GM23338 (cell line): ENCODE measurements around the gene BRD2. TPM values are rescaled to one million over a fixed set of nuclear protein-coding genes. Genes with fewer than 3 reads are reported as not detected.

Experiments
- ATAC-seq: fragments of 200-7000 bp; cut with Tn5 transposase; 3 replicates; pipeline ENCODE4 v1.9.1; 2020
- DNase-seq: peaks from one replicate; pipeline ENCODE4 v3.0.0-alpha.2; 2015; ENCODE audit warnings: low spot score
- H2AFZ ChIP-seq: fragments of 200-600 bp; sonication (generic); 2 replicates; pipeline ENCODE4 v1.8.0; 2016; ENCODE audit warnings: antibody characterized with exemption, mild to moderate bottlenecking, moderate library complexity
- H3F3A ChIP-seq: fragments of 200-600 bp; sonication (generic); replicated peaks from 2 replicates; pipeline ENCODE4 v1.8.0; 2017; ENCODE audit warnings: antibody characterized with exemption, mixed run types, low read depth
- H3K27ac ChIP-seq: fragments of 200-600 bp; sonication (generic); 2 replicates; pipeline ENCODE4 v1.6.1; 2016; ENCODE audit warnings: low read depth
- H3K27me3 ChIP-seq: fragments of 200-600 bp; sonication (generic); 2 replicates; pipeline ENCODE4 v1.8.0; 2016; ENCODE audit warnings: mild to moderate bottlenecking, mixed run types, moderate library complexity; ENCODE audit not compliant: insufficient read depth
- H3K36me3 ChIP-seq: fragments of 200-600 bp; sonication (generic); 2 replicates; pipeline ENCODE4 v1.8.0; 2016; ENCODE audit warnings: mild to moderate bottlenecking; ENCODE audit not compliant: insufficient read depth
- H3K4me1 ChIP-seq: fragments of 200-600 bp; sonication (generic); 2 replicates; pipeline ENCODE4 v1.8.0; 2016; ENCODE audit warnings: mild to moderate bottlenecking, moderate library complexity; ENCODE audit not compliant: insufficient read depth
- H3K4me2 ChIP-seq: fragments of 200-600 bp; sonication (generic); 2 replicates; pipeline ENCODE4 v1.7.1; 2017; ENCODE audit warnings: mixed run types
- H3K4me3 ChIP-seq: fragments of 200-600 bp; sonication (generic); 2 replicates; pipeline ENCODE4 v1.6.1; 2016; ENCODE audit warnings: mixed run types
- H3K79me2 ChIP-seq: fragments of 200-600 bp; sonication (generic); replicated peaks from 2 replicates; pipeline ENCODE4 v1.8.0; 2017; ENCODE audit warnings: mild to moderate bottlenecking; ENCODE audit not compliant: insufficient read depth
- H3K9me2 ChIP-seq: fragments of 200-600 bp; sonication (generic); 2 replicates; pipeline ENCODE4 v1.8.0; 2017; ENCODE audit not compliant: insufficient read depth
- H4K20me1 ChIP-seq: fragments of 200-600 bp; sonication (generic); replicated peaks from 2 replicates; pipeline ENCODE4 v1.8.0; 2017; ENCODE audit warnings: mild to moderate bottlenecking; ENCODE audit not compliant: insufficient read depth
- H3K27ac Mint-ChIP-seq: 2 replicates; pipeline ENCODE4 v1.8.0; 2020; ENCODE audit warnings: inconsistent platforms, mild to moderate bottlenecking, moderate library complexity, mixed read lengths
- H3K27me3 Mint-ChIP-seq: 3 replicates; pipeline ENCODE4 v1.8.0; 2022; ENCODE audit warnings: low read depth, mild to moderate bottlenecking, moderate library complexity, mixed read lengths, inconsistent platforms; ENCODE audit not compliant: insufficient read depth, poor library complexity
- H3K36me3 Mint-ChIP-seq: 3 replicates; pipeline ENCODE4 v1.8.0; 2021; ENCODE audit warnings: low read depth, mild to moderate bottlenecking, inconsistent platforms, moderate library complexity, mixed read lengths
- H3K4me1 Mint-ChIP-seq: 3 replicates; pipeline ENCODE4 v1.8.0; 2020; ENCODE audit warnings: mild to moderate bottlenecking, inconsistent platforms, mixed read lengths
- H3K4me3 Mint-ChIP-seq: 3 replicates; pipeline ENCODE4 v1.8.0; 2021; ENCODE audit warnings: moderate library complexity, mild to moderate bottlenecking, inconsistent platforms, mixed read lengths
- H3K9me3 Mint-ChIP-seq: 3 replicates; pipeline ENCODE4 v1.8.0; 2020; ENCODE audit warnings: moderate library complexity, mild to moderate bottlenecking, inconsistent platforms, mixed read lengths
- EZH2 ChIP-seq: fragments of 200-600 bp; sonication (generic); IDR thresholded peaks from one replicate; pipeline ENCODE4 v1.8.0; 2017; ENCODE audit warnings: antibody characterized with exemption, mild to moderate bottlenecking, low read depth; ENCODE audit not compliant: unreplicated experiment
- NANOG ChIP-seq: IDR thresholded peaks from 2 replicates; pipeline ENCODE4 v1.6.1; 2016; ENCODE audit warnings: antibody characterized with exemption, borderline replicate concordance
- ZNF331 ChIP-seq: fragments of 250-450 bp; sonication (Bioruptor Pico); IDR thresholded peaks from 2 replicates; pipeline ENCODE4 v1.5.0; 2020; ENCODE audit warnings: low read depth, mild to moderate bottlenecking, moderate library complexity
- polyA plus RNA-seq: library from polyadenylated mRNA; unstranded; fragments of >200 nt; fragmentation: Nextera tagmentation; extraction: Ambion mirVana; gene quantifications from 2 replicates; pipeline ENCODE4 v1.2.1, GENCODE V29; 2016
- total RNA-seq: library from RNA; depleted of rRNA; stranded (reverse); fragments of >200 nt; shearing (Covaris generic); gene quantifications from 2 replicates; pipeline ENCODE4 v1.2.3, GENCODE V29; 2014
- TF ChIP-seq, protein P1 (sequence below): IDR thresholded peaks from 2 replicates; pipeline ENCODE4 v1.6.1; 2016; ENCODE audit warnings: antibody characterized with exemption
- TF ChIP-seq, protein P2 (sequence below), 2 experiments: fragments of 200-600 bp in 1 of 2; sonication (generic) in 1 of 2; conservative IDR thresholded peaks; 2 replicates each; pipeline versions ENCODE4 v1.5.1 to v1.6.1; 2016 to 2017; ENCODE audit warnings: antibody characterized with exemption in 2 of 2, low read depth in 2 of 2, mild to moderate bottlenecking in 2 of 2, moderate library complexity in 1 of 2
- TF ChIP-seq, protein P3 (sequence below): IDR thresholded peaks from one replicate; pipeline ENCODE4 v1.6.1; 2018; ENCODE audit warnings: antibody characterized with exemption; ENCODE audit not compliant: unreplicated experiment

Gene BRD2
- total and polyA plus RNA-seq, 2 experiments from 2014 or later = 84.9 to 169 TPM

DNA sequence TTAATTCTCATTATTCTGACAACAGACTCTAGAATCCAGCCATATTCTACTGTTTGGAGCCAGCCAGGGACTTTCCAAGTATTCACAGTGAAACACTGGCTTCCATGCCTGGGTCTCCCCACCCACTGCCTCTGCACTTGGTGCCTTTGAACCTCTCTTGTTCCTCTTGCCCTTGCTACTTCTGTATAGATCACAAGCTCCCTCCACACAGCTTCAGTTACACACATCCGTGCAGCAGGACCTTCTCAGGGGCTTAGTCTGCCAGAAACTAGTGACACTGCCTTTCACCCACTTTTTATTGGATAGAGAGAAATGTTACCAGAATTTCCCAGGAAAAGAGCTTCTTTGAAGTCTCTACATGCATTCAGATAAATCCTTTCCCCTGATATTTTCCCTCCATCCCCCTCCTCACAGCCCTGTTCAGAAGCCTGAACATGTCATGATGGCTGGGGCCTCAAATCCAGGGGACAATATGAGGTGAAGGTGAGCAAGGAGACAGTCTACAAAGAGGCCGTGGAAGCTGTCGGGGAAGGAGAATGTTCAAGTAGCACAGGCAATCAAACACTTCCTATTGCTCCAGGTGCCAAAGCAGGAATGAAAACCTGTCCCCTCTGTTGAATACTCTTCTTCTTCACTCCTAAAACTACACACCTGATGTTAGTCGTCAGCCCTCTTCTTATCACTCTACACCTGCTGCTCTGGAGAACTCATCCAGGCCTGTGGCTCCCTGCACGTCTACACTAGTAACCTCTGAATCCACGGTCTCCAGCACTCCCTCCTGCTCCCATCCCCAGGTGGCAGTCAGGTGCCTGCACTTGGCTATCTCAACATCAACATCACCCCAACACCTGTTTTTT, 61.2 kb downstream of the BRD2 start:
- TF ChIP-seq, protein P1, sequence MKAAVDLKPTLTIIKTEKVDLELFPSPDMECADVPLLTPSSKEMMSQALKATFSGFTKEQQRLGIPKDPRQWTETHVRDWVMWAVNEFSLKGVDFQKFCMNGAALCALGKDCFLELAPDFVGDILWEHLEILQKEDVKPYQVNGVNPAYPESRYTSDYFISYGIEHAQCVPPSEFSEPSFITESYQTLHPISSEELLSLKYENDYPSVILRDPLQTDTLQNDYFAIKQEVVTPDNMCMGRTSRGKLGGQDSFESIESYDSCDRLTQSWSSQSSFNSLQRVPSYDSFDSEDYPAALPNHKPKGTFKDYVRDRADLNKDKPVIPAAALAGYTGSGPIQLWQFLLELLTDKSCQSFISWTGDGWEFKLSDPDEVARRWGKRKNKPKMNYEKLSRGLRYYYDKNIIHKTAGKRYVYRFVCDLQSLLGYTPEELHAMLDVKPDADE = no peak
- TF ChIP-seq, protein P2, sequence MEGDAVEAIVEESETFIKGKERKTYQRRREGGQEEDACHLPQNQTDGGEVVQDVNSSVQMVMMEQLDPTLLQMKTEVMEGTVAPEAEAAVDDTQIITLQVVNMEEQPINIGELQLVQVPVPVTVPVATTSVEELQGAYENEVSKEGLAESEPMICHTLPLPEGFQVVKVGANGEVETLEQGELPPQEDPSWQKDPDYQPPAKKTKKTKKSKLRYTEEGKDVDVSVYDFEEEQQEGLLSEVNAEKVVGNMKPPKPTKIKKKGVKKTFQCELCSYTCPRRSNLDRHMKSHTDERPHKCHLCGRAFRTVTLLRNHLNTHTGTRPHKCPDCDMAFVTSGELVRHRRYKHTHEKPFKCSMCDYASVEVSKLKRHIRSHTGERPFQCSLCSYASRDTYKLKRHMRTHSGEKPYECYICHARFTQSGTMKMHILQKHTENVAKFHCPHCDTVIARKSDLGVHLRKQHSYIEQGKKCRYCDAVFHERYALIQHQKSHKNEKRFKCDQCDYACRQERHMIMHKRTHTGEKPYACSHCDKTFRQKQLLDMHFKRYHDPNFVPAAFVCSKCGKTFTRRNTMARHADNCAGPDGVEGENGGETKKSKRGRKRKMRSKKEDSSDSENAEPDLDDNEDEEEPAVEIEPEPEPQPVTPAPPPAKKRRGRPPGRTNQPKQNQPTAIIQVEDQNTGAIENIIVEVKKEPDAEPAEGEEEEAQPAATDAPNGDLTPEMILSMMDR (conservative IDR thresholded peaks at IDR 0.05; ENCODE audit: low read depth in 2 of 2) = peak in 1 of 2 experiments; percentile 31; a peak in 2 of 4 replicates
- no peaks in the 10 kb centered on the region for H3K79me2 ChIP-seq
- H3K9me2 ChIP-seq = no peaks in the 10 kb centered on the region
- DNase-seq (peak; percentile 28), ATAC-seq (peak; percentile 79)
- no peak overlapping the region for H3K4me3 ChIP-seq
- H3K27me3 ChIP-seq = no peaks in the 10 kb centered on the region
- no peaks in the 10 kb centered on the region for H3K4me1 ChIP-seq
- no peak overlapping the region for H3K27ac Mint-ChIP-seq
- no peaks in the 10 kb centered on the region for H4K20me1 ChIP-seq
- peaks cover 8% of the 10 kb centered on the region for H3K27me3 Mint-ChIP-seq
- H3F3A ChIP-seq = no peaks in the 10 kb centered on the region
- no peaks in the 10 kb centered on the region for H3K36me3 Mint-ChIP-seq
- peak overlapping the region; percentile 61; the same call in 1 of the 2 replicates for H2AFZ ChIP-seq
- peaks cover 12% of the 10 kb centered on the region for H3K4me1 Mint-ChIP-seq
- no peaks in the 10 kb centered on the region for H3K9me3 Mint-ChIP-seq
- H3K4me3 Mint-ChIP-seq = no peak overlapping the region
- H3K4me2 ChIP-seq = no peak overlapping the region
- no peak overlapping the region for H3K27ac ChIP-seq
- H3K36me3 ChIP-seq = no peaks in the 10 kb centered on the region

DNA sequence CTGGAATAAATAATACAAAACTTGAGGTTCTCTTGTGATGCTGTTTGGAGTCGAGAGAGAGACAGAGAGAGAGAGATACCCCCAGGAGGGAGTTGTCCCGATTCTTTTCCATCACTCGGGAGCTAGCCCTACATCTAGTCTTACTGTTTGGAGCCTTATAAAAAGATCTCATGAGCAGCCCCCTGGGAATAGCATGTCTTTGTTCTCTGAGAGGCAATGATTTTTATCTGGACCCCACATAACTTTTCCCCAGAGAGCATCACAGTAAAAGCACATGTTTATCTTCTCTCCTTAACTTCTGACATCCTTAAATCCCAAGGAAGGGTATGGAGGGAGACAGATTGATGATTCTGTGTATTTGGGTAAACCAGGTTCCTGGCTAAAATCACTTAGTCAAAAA, 61.9 kb downstream of the BRD2 start:
- Mint-ChIP-seq H3K9me3 (no peaks in the 10 kb centered on the region; the same call in 2 of the 3 replicates), H3K4me3 (no peak overlapping the region), H3K27me3 (peaks cover 8% of the 10 kb centered on the region), H3K36me3 (no peaks in the 10 kb centered on the region), H3K4me1 (peaks cover 12% of the 10 kb centered on the region), H3K27ac (no peak overlapping the region)
- H3K9me2 ChIP-seq = no peaks in the 10 kb centered on the region
- ATAC-seq (no peak), DNase-seq (no peak)
- H3K79me2 ChIP-seq = no peaks in the 10 kb centered on the region
- H2AFZ ChIP-seq = peak overlapping the region; percentile 61; the same call in 1 of the 2 replicates
- H3K4me2 ChIP-seq = no peak overlapping the region
- no peaks in the 10 kb centered on the region for H4K20me1 ChIP-seq
- no peaks in the 10 kb centered on the region for H3K36me3 ChIP-seq
- no peak overlapping the region for H3K4me3 ChIP-seq
- H3K27ac ChIP-seq = no peak overlapping the region
- no peaks in the 10 kb centered on the region for H3F3A ChIP-seq
- H3K27me3 ChIP-seq = no peaks in the 10 kb centered on the region
- TF ChIP-seq, protein P2 (conservative IDR thresholded peaks at IDR 0.05; ENCODE audit: low read depth in 2 of 2) = no peak
- TF ChIP-seq NANOG (no peak), ZNF331 (CRISPR knock-in tag) (no peak), EZH2 (no peak)
- TF ChIP-seq, protein P3, sequence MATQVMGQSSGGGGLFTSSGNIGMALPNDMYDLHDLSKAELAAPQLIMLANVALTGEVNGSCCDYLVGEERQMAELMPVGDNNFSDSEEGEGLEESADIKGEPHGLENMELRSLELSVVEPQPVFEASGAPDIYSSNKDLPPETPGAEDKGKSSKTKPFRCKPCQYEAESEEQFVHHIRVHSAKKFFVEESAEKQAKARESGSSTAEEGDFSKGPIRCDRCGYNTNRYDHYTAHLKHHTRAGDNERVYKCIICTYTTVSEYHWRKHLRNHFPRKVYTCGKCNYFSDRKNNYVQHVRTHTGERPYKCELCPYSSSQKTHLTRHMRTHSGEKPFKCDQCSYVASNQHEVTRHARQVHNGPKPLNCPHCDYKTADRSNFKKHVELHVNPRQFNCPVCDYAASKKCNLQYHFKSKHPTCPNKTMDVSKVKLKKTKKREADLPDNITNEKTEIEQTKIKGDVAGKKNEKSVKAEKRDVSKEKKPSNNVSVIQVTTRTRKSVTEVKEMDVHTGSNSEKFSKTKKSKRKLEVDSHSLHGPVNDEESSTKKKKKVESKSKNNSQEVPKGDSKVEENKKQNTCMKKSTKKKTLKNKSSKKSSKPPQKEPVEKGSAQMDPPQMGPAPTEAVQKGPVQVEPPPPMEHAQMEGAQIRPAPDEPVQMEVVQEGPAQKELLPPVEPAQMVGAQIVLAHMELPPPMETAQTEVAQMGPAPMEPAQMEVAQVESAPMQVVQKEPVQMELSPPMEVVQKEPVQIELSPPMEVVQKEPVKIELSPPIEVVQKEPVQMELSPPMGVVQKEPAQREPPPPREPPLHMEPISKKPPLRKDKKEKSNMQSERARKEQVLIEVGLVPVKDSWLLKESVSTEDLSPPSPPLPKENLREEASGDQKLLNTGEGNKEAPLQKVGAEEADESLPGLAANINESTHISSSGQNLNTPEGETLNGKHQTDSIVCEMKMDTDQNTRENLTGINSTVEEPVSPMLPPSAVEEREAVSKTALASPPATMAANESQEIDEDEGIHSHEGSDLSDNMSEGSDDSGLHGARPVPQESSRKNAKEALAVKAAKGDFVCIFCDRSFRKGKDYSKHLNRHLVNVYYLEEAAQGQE = no peak
- no peaks in the 10 kb centered on the region for H3K4me1 ChIP-seq
